Measurements from ENCODE around the gene PRLR. TPM values are rescaled to one million over a fixed set of nuclear protein-coding genes. Genes with fewer than 3 reads are reported as not detected.

PRLR gene
- total and polyA plus RNA-seq, 2 experiments from 2014 or later, result 0.31 to 2.2 TPM

GRCh38 chr5:35089334-35090314 is 140.7 kb downstream of the PRLR start:
- no peak overlapping the region for H3K4me3 Mint-ChIP-seq
- peaks cover 8% of the 10 kb centered on the region for H3K4me1 Mint-ChIP-seq
- TF ChIP-seq EZH2 (IDR thresholded peaks at IDR 0.05; ENCODE audit: low read depth, unreplicated experiment) (no peak), ZNF462 (CRISPR knock-in tag; IDR thresholded peaks at IDR 0.05) (no peak), ETS1 (IDR thresholded peaks at IDR 0.05) (no peak), NANOG (IDR thresholded peaks at IDR 0.05; ENCODE audit: borderline replicate concordance) (no peak), CTCF (conservative IDR thresholded peaks at IDR 0.05; ENCODE audit: low read depth in 2 of 2) (peak; percentile 88 to 94), ZNF114 (CRISPR knock-in tag; IDR thresholded peaks at IDR 0.05) (no peak)
- DNase-seq (ENCODE audit: low spot score) (peak; percentile 88), ATAC-seq (peak; percentile 87)
- Histone ChIP-seq H4K20me1 (replicated peaks; ENCODE audit: insufficient read depth) (no peaks in the 10 kb centered on the region), H3K4me2 (no peak overlapping the region), H3K36me3 (ENCODE audit: insufficient read depth) (no peaks in the 10 kb centered on the region), H3F3A (replicated peaks; ENCODE audit: low read depth) (no peaks in the 10 kb centered on the region), H3K27ac (ENCODE audit: low read depth) (no peak overlapping the region), H2AFZ (no peak overlapping the region), H3K9me2 (ENCODE audit: insufficient read depth) (peaks cover 9% of the 10 kb centered on the region; the same call in 1 of the 2 replicates), H3K4me3 (no peak overlapping the region), H3K79me2 (replicated peaks; ENCODE audit: insufficient read depth) (no peaks in the 10 kb centered on the region), H3K4me1 (ENCODE audit: insufficient read depth) (peaks cover 11% of the 10 kb centered on the region; the same call in 1 of the 2 replicates), H3K27me3 (ENCODE audit: insufficient read depth) (no peaks in the 10 kb centered on the region)
- H3K36me3 Mint-ChIP-seq (ENCODE audit: low read depth), result no peaks in the 10 kb centered on the region
- no peaks in the 10 kb centered on the region; the same call in 2 of the 3 replicates for H3K9me3 Mint-ChIP-seq
- H3K27me3 Mint-ChIP-seq (ENCODE audit: insufficient read depth, low read depth, poor library complexity), result peaks cover 3% of the 10 kb centered on the region
- no peak overlapping the region for H3K27ac Mint-ChIP-seq
